Measurements from ENCODE around the gene BTBD10.

The BTBD10 gene

GRCh38 chr11:13462901-13463778 is at the start of gene BTBD10:
TSS of gene BTBD10 (minus strand) at chr11:13463222. CDS start at chr11:13445124, 18,098 bp downstream.
- peak within 1 kb of the TSS; percentile 80 to 95 for H3K27ac ChIP-seq
- peak within 1 kb of the TSS; percentile 80 for H3K4me3 ChIP-seq
- DNase-seq (ENCODE audit: low spot score), result peak; percentile 94
- TF ChIP-seq, protein P1, sequence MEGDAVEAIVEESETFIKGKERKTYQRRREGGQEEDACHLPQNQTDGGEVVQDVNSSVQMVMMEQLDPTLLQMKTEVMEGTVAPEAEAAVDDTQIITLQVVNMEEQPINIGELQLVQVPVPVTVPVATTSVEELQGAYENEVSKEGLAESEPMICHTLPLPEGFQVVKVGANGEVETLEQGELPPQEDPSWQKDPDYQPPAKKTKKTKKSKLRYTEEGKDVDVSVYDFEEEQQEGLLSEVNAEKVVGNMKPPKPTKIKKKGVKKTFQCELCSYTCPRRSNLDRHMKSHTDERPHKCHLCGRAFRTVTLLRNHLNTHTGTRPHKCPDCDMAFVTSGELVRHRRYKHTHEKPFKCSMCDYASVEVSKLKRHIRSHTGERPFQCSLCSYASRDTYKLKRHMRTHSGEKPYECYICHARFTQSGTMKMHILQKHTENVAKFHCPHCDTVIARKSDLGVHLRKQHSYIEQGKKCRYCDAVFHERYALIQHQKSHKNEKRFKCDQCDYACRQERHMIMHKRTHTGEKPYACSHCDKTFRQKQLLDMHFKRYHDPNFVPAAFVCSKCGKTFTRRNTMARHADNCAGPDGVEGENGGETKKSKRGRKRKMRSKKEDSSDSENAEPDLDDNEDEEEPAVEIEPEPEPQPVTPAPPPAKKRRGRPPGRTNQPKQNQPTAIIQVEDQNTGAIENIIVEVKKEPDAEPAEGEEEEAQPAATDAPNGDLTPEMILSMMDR (IDR thresholded peaks at IDR 0.05), result no peak

DNA sequence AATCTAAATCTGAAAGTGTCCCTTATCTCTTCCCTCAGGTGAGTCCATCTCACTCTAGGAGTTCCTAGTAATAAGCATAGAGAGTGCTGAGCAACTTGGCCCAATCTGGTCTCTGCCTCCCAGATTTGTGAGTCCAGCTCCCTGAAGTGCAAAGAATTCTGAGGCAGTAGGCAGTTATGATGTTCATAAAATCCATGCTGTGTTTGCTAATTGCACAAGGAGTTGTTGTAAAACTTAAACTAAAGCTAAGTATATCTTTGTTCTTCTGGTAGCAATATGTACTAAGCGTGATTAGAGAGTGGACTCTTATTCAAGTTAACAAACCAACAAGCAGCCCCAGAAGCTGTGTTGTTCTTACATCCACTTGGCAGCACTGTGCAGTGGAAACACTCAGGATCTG is 40.4 kb upstream of the BTBD10 start:
- no peak for DNase-seq (ENCODE audit: low spot score)
- TF ChIP-seq, protein P1 (IDR thresholded peaks at IDR 0.05), result no peak
- Histone ChIP-seq H3K4me3 (no peak overlapping the region), H3K27ac (no peak overlapping the region)

DNA sequence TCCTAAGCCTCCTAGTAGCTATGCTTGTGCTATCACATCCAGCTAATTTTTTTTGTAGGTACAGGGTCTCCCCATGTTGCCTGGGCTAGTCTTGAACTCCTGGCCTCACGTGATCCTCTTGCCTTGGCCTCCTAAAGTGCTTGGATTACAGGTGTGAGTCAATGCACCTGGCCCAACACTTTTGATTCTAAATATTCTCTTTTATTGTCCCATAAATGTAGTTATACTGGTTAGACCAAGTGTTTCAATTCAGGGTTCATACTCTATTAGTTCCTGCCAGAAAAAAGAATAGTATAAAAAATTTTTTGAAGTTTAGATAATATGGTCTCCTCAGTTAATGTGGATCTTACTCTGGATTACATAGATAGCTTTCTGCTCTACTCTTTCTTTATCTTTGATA is 39.5 kb upstream of the BTBD10 start:
- no peak overlapping the region for H3K4me3 ChIP-seq
- TF ChIP-seq, protein P1 (IDR thresholded peaks at IDR 0.05), result no peak
- no peak overlapping the region for H3K27ac ChIP-seq
- no peak for DNase-seq (ENCODE audit: low spot score)

DNA sequence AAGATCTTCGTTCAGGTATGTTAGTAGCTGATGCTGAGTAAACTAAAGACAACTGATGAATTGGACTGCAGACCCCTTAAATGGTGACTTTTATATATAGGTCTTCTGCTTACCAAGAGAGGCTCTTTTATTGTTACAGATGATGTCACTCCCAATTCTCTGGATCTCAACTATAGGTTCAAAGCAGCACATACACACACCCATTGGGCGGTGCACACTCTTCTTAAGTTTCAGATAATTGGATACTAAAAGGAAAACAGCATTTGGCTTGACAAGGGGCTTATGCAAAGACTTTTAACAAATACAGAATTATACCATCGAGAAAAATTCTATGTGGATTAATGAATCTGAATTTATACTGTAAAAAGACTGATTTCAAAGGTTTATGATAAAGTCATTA is 32.9 kb upstream of the BTBD10 start, which contains the start of gene PTH:
PTH (minus strand) TSS at position 69 of the 400 bp plus-strand sequence. CDS start 3,142 bp downstream, outside the sequence.
- H3K4me3 ChIP-seq, result no peak within 1 kb of the TSS
- DNase-seq (ENCODE audit: low spot score), result no peak
- TF ChIP-seq, protein P1 (IDR thresholded peaks at IDR 0.05), result no peak
- H3K27ac ChIP-seq, result no peak within 1 kb of the TSS

GRCh38 chr11:13494051-13494450 is 31.0 kb upstream of the BTBD10 start:
- Histone ChIP-seq H3K27ac (no peak overlapping the region), H3K4me3 (no peak overlapping the region)
- DNase-seq (ENCODE audit: low spot score), result no peak
- TF ChIP-seq, protein P1 (IDR thresholded peaks at IDR 0.05), result no peak

- Histone ChIP-seq H3K4me3 (peak overlapping the region; percentile 53), H3K27ac (no peak overlapping the region)
- DNase-seq (ENCODE audit: low spot score), result no peak
- TF ChIP-seq, protein P1 (IDR thresholded peaks at IDR 0.05), result no peak
Observed at GRCh38 chr11:13487661-13488030, 24.6 kb upstream of the BTBD10 start.

Data from coronary artery (tissue), 2 donors.